ENCODE measurements around the gene ERI2.
A peak's percentile ranks its signal among the peaks of the same experiment; 100 is the strongest.

The ERI2 gene, protein sequence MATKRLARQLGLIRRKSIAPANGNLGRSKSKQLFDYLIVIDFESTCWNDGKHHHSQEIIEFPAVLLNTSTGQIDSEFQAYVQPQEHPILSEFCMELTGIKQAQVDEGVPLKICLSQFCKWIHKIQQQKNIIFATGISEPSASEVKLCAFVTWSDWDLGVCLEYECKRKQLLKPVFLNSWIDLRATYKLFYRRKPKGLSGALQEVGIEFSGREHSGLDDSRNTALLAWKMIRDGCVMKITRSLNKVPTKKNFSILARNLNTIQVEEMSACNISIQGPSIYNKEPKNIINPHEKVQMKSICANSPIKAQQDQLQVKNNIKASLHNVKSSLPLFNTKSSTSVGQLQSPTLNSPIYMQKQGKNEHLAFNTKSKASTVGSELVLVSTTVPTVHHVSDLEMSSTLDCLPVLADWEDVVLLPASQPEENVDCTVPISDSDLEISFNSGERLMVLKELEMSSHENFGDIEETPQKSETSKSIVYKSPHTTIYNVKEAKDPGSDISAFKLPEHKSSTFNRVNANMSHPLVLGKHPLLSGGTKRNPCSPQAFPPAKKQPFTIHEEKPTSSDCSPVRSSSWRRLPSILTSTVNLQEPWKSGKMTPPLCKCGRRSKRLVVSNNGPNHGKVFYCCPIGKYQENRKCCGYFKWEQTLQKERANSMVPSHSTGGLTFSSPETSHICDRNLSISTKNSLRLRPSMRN

DNA sequence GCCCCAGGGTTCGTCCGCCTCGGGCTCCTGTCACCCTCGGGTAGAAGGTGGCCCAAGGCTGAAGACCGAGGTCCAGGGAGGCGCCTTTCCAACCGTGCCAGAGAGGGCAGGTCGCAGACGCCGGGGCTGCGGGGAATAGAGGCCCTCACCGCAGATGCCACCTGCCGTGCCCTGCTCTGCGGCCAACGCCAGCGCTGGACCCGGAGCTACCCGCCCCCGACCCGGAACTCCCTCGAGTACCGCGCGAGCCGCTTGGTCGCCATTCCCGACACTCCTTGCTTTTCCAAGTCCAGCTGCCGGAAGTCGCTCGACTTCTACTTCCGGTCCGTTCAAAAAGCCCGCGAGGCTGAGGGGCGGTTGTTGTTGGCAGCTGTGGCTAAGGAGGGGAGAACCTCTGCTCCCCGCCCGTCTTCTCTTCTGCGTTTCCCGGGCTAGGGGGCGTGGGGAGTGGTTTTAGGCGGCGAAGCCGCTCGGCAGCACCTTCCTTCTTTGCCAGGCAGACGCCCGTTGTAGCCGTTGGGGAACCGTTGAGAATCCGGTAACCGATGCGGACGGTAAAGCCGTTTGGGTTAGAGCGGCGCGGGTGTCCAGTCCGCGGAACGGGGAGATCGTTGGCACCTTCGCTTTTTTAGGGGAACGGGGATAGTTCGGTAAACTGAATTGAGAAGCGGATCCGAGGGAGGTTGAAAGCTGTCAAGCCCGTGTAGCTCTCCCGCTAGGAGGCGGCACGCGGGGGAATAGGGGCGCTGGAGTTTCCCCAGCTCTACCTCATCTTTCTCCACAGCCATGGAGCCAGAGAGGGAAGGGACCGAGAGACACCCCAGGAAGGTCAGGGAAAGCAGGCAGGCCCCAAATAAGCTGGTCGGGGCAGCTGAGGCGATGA is at the start of gene ERI2, which contains the start of gene REXO5:
Gene ERI2 (minus strand): TSS at position 305 of the 883 bp plus-strand sequence. CDS start 42 bp downstream, at position 263.
Gene REXO5 (plus strand): TSS at position 360 of the 883 bp plus-strand sequence. CDS start 427 bp downstream, at position 787.
- peak; percentile 24 to 63 (median 43) for DNase-seq

GRCh38 chr16:20854963-20855362 is 48.7 kb upstream of the ERI2 start:
- no peak for DNase-seq

GRCh38 chr16:20853981-20854620 is 47.8 kb upstream of the ERI2 start:
- no peak for DNase-seq

GRCh38 chr16:20853143-20853542 is 46.9 kb upstream of the ERI2 start:
- DNase-seq, result no peak

GRCh38 chr16:20851601-20852000 is 45.3 kb upstream of the ERI2 start:
- no peak for DNase-seq

DNA sequence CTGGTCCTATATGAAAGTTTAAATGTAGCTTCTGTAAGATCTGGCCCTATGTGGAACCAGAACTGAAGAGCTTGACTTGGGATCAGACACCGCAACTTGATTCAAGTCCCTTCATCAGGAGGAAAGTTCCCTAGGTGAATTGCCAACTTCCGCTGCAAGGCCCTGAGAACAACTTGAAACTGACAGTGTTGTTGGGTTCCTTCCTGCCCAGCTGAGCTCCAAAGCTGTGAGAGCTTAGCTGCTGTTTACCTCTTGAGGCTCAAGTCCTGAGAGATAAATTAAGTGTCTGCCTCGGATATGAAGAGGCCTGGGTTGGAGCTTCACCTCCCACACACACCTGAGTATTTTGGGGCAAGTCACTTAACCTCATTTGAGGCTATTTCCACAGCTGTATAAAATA is 44.7 kb upstream of the ERI2 start:
- DNase-seq, result no peak

DNA sequence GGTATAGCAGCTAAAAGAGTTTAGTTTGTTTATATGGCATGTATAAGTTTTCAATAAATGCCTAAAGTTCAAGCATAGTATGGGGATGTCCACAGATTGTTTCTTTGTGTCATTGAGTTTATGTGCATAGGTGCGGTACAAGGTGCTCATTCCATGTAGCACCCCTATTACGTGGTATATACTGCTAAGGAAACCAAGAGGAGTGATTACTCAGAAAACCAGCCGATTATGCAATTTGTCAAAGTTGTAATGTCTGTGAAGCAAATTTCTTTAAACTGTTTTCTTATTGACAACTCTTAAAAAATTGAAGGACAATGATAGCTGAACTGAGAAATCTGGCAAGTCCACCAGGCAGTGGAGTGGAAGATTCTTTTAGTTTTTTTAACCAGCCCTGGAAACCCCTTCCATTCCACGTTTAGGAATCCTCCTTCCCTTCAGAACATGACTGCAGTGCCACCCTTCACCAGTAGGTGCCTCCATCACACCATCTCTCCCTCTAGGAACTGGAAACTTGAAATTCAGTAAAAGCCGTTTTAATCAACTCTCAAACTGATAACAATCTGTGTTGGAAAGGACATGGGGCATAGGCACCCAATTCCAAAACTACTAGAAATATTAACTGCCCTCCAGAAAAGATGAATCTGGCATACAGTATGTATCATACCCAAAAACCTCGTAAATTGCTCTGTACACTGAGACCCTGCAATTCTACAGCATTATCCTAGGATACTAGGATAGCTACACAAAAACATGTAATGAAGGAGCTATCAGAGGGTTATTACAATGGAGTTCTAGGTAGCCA is 43.5 kb upstream of the ERI2 start:
- DNase-seq, result peak; percentile 15 to 53 (median 31)

- no peak for DNase-seq
These were observed 41.3 kb upstream of the ERI2 start for GRCh38 chr16:20847550-20847949.

DNA sequence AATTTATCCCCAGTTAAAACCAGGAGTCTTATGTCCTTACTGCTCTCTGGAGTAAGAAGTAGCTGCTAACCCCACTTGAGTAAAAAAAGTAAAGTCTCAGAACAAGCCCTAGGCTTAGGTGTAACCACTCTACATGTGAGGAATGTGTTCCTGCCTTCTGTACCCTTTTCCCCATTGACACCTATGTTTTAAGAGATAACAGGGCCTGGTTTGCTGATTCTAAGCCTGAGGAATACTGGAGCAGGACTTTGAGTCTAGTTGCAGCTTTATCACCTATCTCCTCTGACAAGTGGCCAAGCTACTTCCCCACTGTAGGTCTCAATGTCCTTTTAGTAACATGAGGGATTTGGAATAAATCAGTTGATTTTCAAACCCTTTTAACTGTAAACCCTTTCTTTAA is 40.3 kb upstream of the ERI2 start:
- DNase-seq, result no peak

GRCh38 chr16:20846030-20846429 is 39.8 kb upstream of the ERI2 start:
- no peak for DNase-seq

- DNase-seq, result no peak
These were observed 38.3 kb upstream of the ERI2 start for GRCh38 chr16:20844588-20844987.

- DNase-seq, result no peak
These were observed 37.8 kb upstream of the ERI2 start for GRCh38 chr16:20844054-20844453.

GRCh38 chr16:20839504-20839903 is 33.2 kb upstream of the ERI2 start:
- DNase-seq, result no peak

GRCh38 chr16:20838240-20838639 is 32.0 kb upstream of the ERI2 start:
- no peak for DNase-seq

GRCh38 chr16:20833086-20833485 is 26.8 kb upstream of the ERI2 start:
- DNase-seq, result no peak

GRCh38 chr16:20830372-20830771 is 24.1 kb upstream of the ERI2 start:
- no peak for DNase-seq

GRCh38 chr16:20829536-20829935 is 23.3 kb upstream of the ERI2 start:
- no peak for DNase-seq

GRCh38 chr16:20826039-20826566 is 19.8 kb upstream of the ERI2 start:
- no peak for DNase-seq

GRCh38 chr16:20822521-20823325 is 16.5 kb upstream of the ERI2 start:
- no peak for DNase-seq

- no peak for DNase-seq
These were observed 15.4 kb upstream of the ERI2 start for GRCh38 chr16:20821682-20822081.

Measured in activated CD4-positive, CD25-positive, alpha-beta regulatory T cell (primary cell).